BLaER1 treated with 17β-estradiol and CSF1 and Interleukin-3, amounts not matched to agents 10 nM and 100 nM (cell line): ENCODE results near the gene ESR2.
"Not testable (repeated sequence)": the region's sequence is repeated elsewhere in the genome, so short reads cannot be mapped to it uniquely, and the experiment has no call there.

Source experiments
- H3K27ac ChIP-seq, 11 experiments: shearing (Covaris generic); formaldehyde crosslinking; 2 replicates each; pipeline ENCODE4 v1.8.1; 2022
- H3K27me3 ChIP-seq, 11 experiments: shearing (Covaris generic); formaldehyde crosslinking; 2 replicates each; pipeline ENCODE4 v1.8.1; 2022
- H3K36me3 ChIP-seq, 11 experiments: shearing (Covaris generic); formaldehyde crosslinking; 2 replicates each; pipeline ENCODE4 v1.8.1; 2022
- H3K4me1 ChIP-seq, 10 experiments: shearing (Covaris generic); formaldehyde crosslinking; 2 replicates each; pipeline ENCODE4 v1.8.1; 2022
- H3K4me2 ChIP-seq, 11 experiments: shearing (Covaris generic); formaldehyde crosslinking; 2 replicates each; pipeline ENCODE4 v1.8.1; 2022
- H3K4me3 ChIP-seq, 10 experiments: shearing (Covaris generic); formaldehyde crosslinking; 2 replicates each; pipeline ENCODE4 v1.8.1; 2022
- H3K9ac ChIP-seq, 11 experiments: shearing (Covaris generic); formaldehyde crosslinking; 2 replicates each; pipeline ENCODE4 v1.8.1; 2022
- H3K9me3 ChIP-seq, 11 experiments: shearing (Covaris generic); formaldehyde crosslinking; replicated peaks in 1 of 11; 2 replicates each; pipeline ENCODE4 v1.8.1; 2022
- H4K20me1 ChIP-seq, 11 experiments: shearing (Covaris generic); formaldehyde crosslinking; 2 replicates each; pipeline ENCODE4 v1.8.1; 2022
- Cebpa-rat ChIP-seq, 11 experiments: shearing (Covaris generic); IDR thresholded peaks; 2 replicates each; pipeline ENCODE4 v1.8.1; 2022

The ESR2 gene

DNA sequence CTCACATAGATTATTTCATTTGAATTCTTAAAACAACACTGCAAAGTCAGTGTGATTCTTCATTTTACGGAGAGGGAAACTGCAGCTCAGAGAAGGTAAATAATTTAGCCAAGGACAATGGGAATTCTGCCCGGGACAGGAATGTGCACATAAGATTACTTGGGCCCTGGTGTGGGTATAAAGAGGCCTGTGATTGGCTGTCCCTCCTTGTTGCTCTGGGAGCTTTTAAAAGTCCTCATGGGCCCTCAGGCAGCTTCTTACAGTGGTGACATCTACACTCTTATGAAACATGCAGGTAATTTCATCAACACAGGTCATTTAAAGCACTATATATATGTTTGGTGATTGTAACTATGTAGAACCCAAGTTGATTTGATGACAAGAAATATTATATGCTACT, 100.3 kb downstream of the ESR2 start:
- H3K9ac ChIP-seq = no peak overlapping the region
- H3K36me3 ChIP-seq = peaks cover under 1 to 42% (median 20%) of the 10 kb centered on the region in 11 experiments; a peak in 17 of 22 replicates
- H3K4me1 ChIP-seq = peaks cover 0 to 6% (median 0%) of the 10 kb centered on the region in 10 experiments; a peak in 1 of 20 replicates
- no peak overlapping the region for H3K4me2 ChIP-seq
- H4K20me1 ChIP-seq = no peaks in the 10 kb centered on the region; a peak in 1 of 22 replicates
- no peak overlapping the region for H3K4me3 ChIP-seq
- H3K9me3 ChIP-seq = no peaks in the 10 kb centered on the region
- H3K27ac ChIP-seq = no peak overlapping the region
- TF ChIP-seq Cebpa-rat (IDR thresholded peaks at IDR 0.05) = no peak
- H3K27me3 ChIP-seq = no peaks in the 10 kb centered on the region

DNA sequence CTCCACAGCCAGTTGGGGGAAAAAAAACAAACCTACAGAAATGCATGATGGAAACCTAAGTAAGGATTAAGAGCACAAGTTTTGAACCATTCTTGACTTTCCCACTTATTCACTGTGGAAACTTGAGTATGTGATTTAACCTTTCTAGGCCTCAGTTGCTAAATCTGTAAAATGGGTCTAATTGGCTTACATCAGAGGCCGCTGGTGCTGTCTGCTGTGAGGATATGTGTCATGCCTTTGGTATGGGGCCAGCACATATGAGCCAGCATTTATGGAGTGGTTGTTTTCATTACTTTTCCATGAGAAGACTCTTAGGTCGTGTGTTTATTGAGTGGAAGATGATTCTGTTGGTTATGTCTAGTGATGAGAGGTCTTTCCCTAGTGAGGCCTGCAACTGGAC, 102.4 kb downstream of the ESR2 start:
- Histone ChIP-seq H3K27me3 (no peaks in the 10 kb centered on the region), H3K4me3 (no peak overlapping the region), H4K20me1 (no peaks in the 10 kb centered on the region), H3K9ac (no peak overlapping the region), H3K36me3 (peaks cover 8 to 52% (median 25%) of the 10 kb centered on the region in 11 experiments; a peak in 19 of 22 replicates), H3K4me2 (no peak overlapping the region), H3K9me3 (no peaks in the 10 kb centered on the region), H3K27ac (no peak overlapping the region), H3K4me1 (peaks cover 0 to 2% (median 0%) of the 10 kb centered on the region in 10 experiments; a peak in 1 of 20 replicates)
- TF ChIP-seq Cebpa-rat (IDR thresholded peaks at IDR 0.05) = no peak

DNA sequence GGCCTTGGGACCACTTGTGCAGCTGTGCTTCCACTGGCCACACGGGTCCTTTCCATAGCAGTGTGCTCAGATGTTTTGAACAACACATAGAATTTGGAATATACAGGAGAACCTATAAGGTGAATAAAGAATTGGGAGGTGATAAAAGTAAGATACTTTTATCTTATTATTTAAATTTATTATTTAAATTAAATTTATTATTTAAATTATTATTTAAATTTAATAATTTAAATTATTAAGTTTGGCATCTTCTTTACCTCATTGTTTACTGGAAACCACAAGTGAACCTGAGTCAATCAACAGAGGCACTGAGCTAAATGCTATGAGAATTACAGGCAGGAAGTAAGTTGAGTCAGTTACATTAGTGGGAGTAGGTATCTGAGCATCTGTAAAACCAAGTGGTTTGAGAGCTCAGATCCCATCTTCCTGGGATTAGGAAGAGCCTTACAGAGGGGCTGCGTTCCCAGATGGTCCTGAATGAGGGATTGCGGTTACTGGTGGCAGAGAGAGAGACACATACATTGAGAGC, 103.1 kb downstream of the ESR2 start:
- Histone ChIP-seq H3K4me3 (no peak overlapping the region), H3K9ac (no peak overlapping the region), H3K4me1 (no peaks in the 10 kb centered on the region), H3K27ac (no peak overlapping the region), H4K20me1 (no peaks in the 10 kb centered on the region), H3K27me3 (no peaks in the 10 kb centered on the region), H3K9me3 (no peaks in the 10 kb centered on the region), H3K36me3 (peaks cover 8 to 52% (median 25%) of the 10 kb centered on the region in 11 experiments; a peak in 19 of 22 replicates), H3K4me2 (no peak overlapping the region)
- no peak for TF ChIP-seq Cebpa-rat (IDR thresholded peaks at IDR 0.05)

DNA sequence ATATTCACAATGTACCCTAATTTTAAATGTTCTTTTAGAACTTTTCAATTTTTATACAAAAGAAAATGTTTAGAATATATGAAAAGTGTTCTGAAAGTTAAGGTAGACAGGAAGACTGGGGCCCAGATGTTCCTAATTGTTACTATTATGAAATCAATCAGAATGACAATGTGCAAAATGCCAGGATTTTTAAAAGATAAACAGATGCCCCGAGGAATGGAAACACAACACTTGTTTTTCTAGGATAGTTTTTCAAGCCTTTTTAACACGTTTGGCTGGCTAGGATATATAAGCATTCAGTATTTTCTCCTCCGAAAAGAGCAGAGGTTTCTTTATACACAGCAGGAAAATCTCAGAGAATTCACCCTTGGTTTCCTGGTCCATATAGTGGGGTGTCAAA, 106.8 kb downstream of the ESR2 start:
- Histone ChIP-seq H3K9ac (no peak overlapping the region), H3K36me3 (peaks cover 8 to 61% (median 37%) of the 10 kb centered on the region in 11 experiments; a peak in 21 of 22 replicates), H4K20me1 (no peaks in the 10 kb centered on the region), H3K4me1 (no peaks in the 10 kb centered on the region), H3K4me2 (no peak overlapping the region), H3K27me3 (no peaks in the 10 kb centered on the region), H3K27ac (no peak overlapping the region), H3K9me3 (peaks cover 5 to 23% (median 13%) of the 10 kb centered on the region in 11 experiments; a peak in 18 of 22 replicates), H3K4me3 (no peak overlapping the region)
- TF ChIP-seq Cebpa-rat (IDR thresholded peaks at IDR 0.05) = no peak

DNA sequence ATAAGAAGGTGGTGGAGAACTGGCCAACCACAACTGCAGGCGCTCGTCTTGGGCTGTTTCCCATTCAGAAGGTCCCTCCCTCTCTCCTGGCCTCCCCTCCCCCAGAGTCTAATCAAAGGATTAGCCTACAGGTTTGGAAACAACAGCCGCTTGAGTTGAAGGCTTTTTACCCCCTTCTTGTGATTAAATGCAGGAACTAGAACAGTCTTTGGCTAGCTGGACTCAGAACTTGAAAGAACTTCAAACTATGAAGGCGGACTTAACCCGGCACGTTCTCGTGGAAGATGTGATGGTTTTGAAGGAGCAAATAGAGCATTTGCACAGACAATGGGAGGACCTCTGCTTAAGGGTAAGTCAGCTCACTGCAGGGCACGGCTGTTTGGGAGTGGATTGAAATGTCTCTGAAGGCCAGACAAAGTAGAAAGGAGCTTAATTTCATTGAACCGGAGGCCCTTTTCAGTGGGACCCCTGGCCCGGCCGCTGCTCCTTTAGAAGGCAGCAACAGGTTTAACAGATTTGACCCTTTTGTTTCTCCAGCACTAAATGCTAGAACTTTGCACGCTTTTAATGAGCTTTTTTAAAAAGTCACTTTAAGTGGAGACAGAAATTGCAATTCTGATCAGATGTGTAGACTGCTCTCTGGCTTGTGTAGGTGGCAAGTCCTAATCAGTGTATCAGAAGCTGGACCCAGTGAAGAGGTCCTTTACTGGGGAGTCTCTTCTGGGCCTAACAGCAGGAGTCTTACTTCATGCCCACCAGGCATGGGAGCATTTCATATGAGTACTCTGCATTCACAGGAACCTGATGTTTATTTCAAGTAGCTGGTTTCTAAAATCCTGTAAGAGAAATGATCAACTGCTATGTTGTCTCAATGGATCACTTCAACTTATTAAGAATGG, 107.7 kb downstream of the ESR2 start:
- Histone ChIP-seq H3K36me3 (peaks cover 9 to 61% (median 37%) of the 10 kb centered on the region in 11 experiments; a peak in 21 of 22 replicates), H3K9ac (no peak overlapping the region), H3K9me3 (peaks cover 5 to 23% (median 13%) of the 10 kb centered on the region in 11 experiments; a peak in 18 of 22 replicates), H3K27me3 (no peaks in the 10 kb centered on the region), H3K4me2 (no peak overlapping the region), H4K20me1 (no peaks in the 10 kb centered on the region), H3K4me3 (no peak overlapping the region), H3K4me1 (no peaks in the 10 kb centered on the region), H3K27ac (no peak overlapping the region)
- TF ChIP-seq Cebpa-rat (IDR thresholded peaks at IDR 0.05) = no peak

DNA sequence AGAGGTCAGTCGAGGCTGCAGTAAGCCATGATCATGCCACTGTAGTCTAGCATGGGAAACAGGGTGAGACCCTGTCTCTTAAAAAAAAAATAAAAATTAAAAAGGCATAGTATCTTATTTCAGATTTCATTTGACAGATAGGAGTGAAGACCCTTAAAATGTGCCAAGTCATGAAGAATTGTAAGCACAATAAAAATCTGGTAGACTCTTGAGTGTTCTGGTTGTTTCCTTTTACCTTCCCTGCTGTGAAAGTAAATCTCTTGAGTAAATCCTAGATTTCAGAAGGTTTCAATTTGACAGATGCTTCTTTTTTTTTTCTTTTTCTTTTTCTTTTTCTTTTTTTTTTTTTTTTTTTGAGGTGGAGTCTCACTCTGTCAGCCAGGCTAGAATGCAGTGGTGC, 109.0 kb downstream of the ESR2 start:
- H3K27me3 ChIP-seq = no peaks in the 10 kb centered on the region
- no peak overlapping the region for H3K4me2 ChIP-seq
- no peak overlapping the region for H3K4me3 ChIP-seq
- H3K9me3 ChIP-seq = peaks cover 5 to 23% (median 13%) of the 10 kb centered on the region in 11 experiments; a peak in 18 of 22 replicates
- no peak overlapping the region for H3K27ac ChIP-seq
- peaks cover 12 to 64% (median 35%) of the 10 kb centered on the region in 11 experiments; a peak in 21 of 22 replicates for H3K36me3 ChIP-seq
- H3K9ac ChIP-seq = no peak overlapping the region
- TF ChIP-seq Cebpa-rat (IDR thresholded peaks at IDR 0.05) = no peak
- no peaks in the 10 kb centered on the region for H4K20me1 ChIP-seq
- H3K4me1 ChIP-seq = no peaks in the 10 kb centered on the region

DNA sequence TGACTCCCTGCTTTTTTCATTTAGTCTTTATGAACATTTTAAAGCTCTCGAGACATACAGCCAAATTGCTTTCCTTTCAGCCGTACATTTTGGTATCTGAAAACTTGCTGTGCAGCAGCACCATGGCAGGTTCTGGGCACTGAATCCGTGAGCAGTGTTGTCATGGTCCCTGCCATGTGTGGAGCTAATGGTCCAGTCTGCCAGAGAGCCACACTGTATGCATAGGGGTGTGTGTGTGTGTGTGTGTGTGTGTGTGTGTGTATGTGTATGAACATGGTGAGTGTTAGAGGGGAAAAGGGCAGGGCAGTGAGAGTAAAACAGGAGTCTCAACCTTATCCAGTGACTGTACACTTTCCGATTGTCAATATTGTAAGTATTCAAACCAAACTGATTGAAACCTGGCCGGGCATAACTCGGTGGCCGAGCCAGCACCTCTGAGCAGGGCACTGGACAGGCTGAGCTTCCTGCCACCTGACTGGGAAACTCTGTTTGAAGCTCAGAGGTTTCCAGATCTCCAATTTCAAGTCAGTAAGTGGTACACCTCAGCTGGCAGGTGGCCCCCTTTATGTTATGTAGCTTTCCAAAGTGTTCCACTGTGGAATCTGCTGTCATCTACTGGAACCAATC, 110.0 kb downstream of the ESR2 start:
- Histone ChIP-seq H3K4me3 (no peak overlapping the region), H3K4me2 (no peak overlapping the region), H3K27ac (no peak overlapping the region), H3K9me3 (peaks cover 5 to 23% (median 13%) of the 10 kb centered on the region in 11 experiments; a peak in 18 of 22 replicates), H3K27me3 (no peaks in the 10 kb centered on the region), H3K4me1 (no peaks in the 10 kb centered on the region), H3K9ac (no peak overlapping the region), H3K36me3 (peaks cover 5 to 60% (median 32%) of the 10 kb centered on the region in 11 experiments; a peak in 21 of 22 replicates), H4K20me1 (no peaks in the 10 kb centered on the region)
- no peak for TF ChIP-seq Cebpa-rat (IDR thresholded peaks at IDR 0.05)

DNA sequence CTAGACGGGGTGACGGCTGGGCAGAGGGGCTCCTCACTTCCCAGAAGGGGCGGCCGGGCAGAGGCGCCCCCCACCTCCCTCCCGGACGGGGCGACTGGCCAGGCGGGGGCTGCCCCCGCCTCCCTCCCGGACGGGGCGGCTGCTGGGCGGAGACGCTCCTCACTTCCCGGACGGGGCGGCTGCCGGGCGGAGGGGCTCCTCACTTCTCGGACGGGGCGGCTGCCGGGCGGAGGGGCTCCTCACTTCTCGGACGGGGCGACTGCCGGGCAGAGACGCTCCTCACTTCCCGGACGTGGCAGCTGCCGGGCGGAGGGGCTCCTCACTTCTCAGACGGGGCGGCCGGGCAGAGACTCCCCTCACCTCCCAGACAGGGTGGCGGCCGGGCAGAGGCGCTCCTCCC, 111.3 kb downstream of the ESR2 start:
- H3K27ac ChIP-seq, H3K4me2 ChIP-seq, H3K4me3 ChIP-seq, H3K9ac ChIP-seq, H3K27me3 ChIP-seq, H4K20me1 ChIP-seq, H3K4me1 ChIP-seq: not testable (repeated sequence)
- Histone ChIP-seq H3K36me3 (peaks cover 4 to 62% (median 37%) of the 10 kb centered on the region in 11 experiments; a peak in 19 of 22 replicates), H3K9me3 (peaks cover 5 to 23% (median 13%) of the 10 kb centered on the region in 11 experiments; a peak in 18 of 22 replicates)

DNA sequence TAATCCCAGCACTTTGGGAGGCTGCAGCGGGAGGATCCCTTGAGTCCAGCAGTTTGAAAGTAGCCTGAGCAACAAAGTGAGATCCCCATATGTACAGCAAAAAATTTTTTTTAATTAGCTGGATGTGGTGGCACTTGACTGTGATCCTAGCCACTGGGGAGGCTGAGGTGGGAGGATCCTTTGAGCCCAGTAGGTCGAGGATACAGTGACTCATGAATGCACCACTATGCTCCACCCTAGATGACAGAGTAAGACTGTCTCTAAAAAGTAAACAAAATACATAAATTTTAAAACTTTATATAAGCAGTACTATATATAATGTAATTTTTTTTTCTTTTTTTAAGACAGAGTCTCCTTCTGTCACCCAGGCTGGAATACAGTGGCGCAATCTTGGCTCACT, 115.4 kb downstream of the ESR2 start:
- no peak overlapping the region for H3K9ac ChIP-seq
- no peaks in the 10 kb centered on the region for H3K27me3 ChIP-seq
- TF ChIP-seq Cebpa-rat (IDR thresholded peaks at IDR 0.05) = no peak
- no peak overlapping the region for H3K4me3 ChIP-seq
- no peak overlapping the region for H3K27ac ChIP-seq
- peaks cover 5 to 11% (median 9%) of the 10 kb centered on the region in 11 experiments; a peak in 16 of 22 replicates for H3K9me3 ChIP-seq
- no peaks in the 10 kb centered on the region for H4K20me1 ChIP-seq
- H3K36me3 ChIP-seq = peaks cover 4 to 66% (median 33%) of the 10 kb centered on the region in 11 experiments; a peak in 16 of 22 replicates
- no peaks in the 10 kb centered on the region for H3K4me1 ChIP-seq
- H3K4me2 ChIP-seq = no peak overlapping the region
